IMR-90 (cell line): ENCODE measurements around the gene BCDIN3D. TPM values are rescaled to one million over a fixed set of nuclear protein-coding genes. Genes with fewer than 3 reads are reported as not detected.

Experiments used
- ATAC-seq: fragments of 200-7000 bp; cut with Tn5 transposase; 2 replicates; pipeline ENCODE4 v1.9.1; 2020; ENCODE audit warnings: low read depth, mild to moderate bottlenecking, moderate library complexity
- BruUV-seq: library from RNA; stranded (reverse); fragments of 400-500 nt; replicated peaks from 2 replicates; lab custom pipeline; 2021; lab: Mats Ljungman, UMichigan
- CTCF ChIA-PET: fragments of 300-600 bp; formaldehyde crosslinking; extraction: SDS; loops from one replicate; lab custom pipeline; 2021; ENCODE audit warnings: antibody characterized with exemption; lab: Yijun Ruan, JAX
- POLR2A ChIA-PET: fragments of 300-600 bp; sonication (Branson Sonifier 250); formaldehyde crosslinking; loops from one replicate; lab custom pipeline; 2022; ENCODE audit warnings: antibody characterized with exemption; ENCODE audit not compliant: unreplicated experiment; lab: Charles Lee
- DNase-seq: peaks from one replicate; pipeline ENCODE4 v3.0.0; 2013
- H2AFZ ChIP-seq: replicated peaks from 2 replicates; pipeline ENCODE3; 2013; ENCODE audit warnings: low read length, mild to moderate bottlenecking; ENCODE audit not compliant: poor library complexity
- H2AK5ac ChIP-seq: 2 replicates; pipeline ENCODE4 v1.6.1; 2013; ENCODE audit warnings: low read depth, low read length, inconsistent platforms
- H2AK9ac ChIP-seq: replicated peaks from 2 replicates; pipeline ENCODE3; 2013; ENCODE audit warnings: mild to moderate bottlenecking, low read depth, low read length, moderate library complexity; ENCODE audit not compliant: poor library complexity
- H2BK120ac ChIP-seq: 2 replicates; pipeline ENCODE4 v1.6.1; 2013; ENCODE audit warnings: low read depth, low read length, inconsistent platforms
- H2BK15ac ChIP-seq: 3 replicates; pipeline ENCODE4 v1.6.1; 2013; ENCODE audit warnings: low read depth, low read length, inconsistent platforms
- H2BK20ac ChIP-seq: 2 replicates; pipeline ENCODE4 v1.6.1; 2013; ENCODE audit warnings: low read depth, mild to moderate bottlenecking, inconsistent platforms, low read length, moderate library complexity
- H2BK5ac ChIP-seq: 2 replicates; pipeline ENCODE4 v1.6.1; 2013; ENCODE audit warnings: mild to moderate bottlenecking, low read depth, low read length, inconsistent platforms; ENCODE audit not compliant: poor library complexity, severe bottlenecking
- H3K14ac ChIP-seq: replicated peaks from 2 replicates; pipeline ENCODE4 v1.6.1; 2013; ENCODE audit warnings: low read depth, low read length, inconsistent platforms
- H3K18ac ChIP-seq: 2 replicates; pipeline ENCODE4 v1.6.1; 2013; ENCODE audit warnings: low read depth, low read length, control low read depth
- H3K23ac ChIP-seq: 2 replicates; pipeline ENCODE4 v1.6.1; 2013; ENCODE audit warnings: low read depth, low read length, inconsistent platforms
- H3K27ac ChIP-seq: 2 replicates; pipeline ENCODE4 v1.5.1; 2013; ENCODE audit warnings: mild to moderate bottlenecking, control low read depth, low read length; ENCODE audit not compliant: insufficient read depth
- H3K27me3 ChIP-seq: 2 replicates; pipeline ENCODE4 v1.6.1; 2013; ENCODE audit warnings: low read length; ENCODE audit not compliant: control insufficient read depth, insufficient read depth
- H3K36me3 ChIP-seq: 2 replicates; pipeline ENCODE4 v1.6.1; 2013; ENCODE audit warnings: low read length, mixed read lengths; ENCODE audit not compliant: control insufficient read depth, insufficient read depth
- H3K4ac ChIP-seq: 2 replicates; pipeline ENCODE4 v1.6.1; 2013; ENCODE audit warnings: low read depth, low read length, inconsistent platforms
- H3K4me1 ChIP-seq: 2 replicates; pipeline ENCODE4 v1.6.1; 2013; ENCODE audit warnings: low read length, mixed read lengths; ENCODE audit not compliant: control insufficient read depth, insufficient read depth
- H3K4me2 ChIP-seq: 2 replicates; pipeline ENCODE4 v1.6.1; 2013; ENCODE audit warnings: low read depth, mild to moderate bottlenecking, control low read depth, low read length, moderate library complexity
- H3K4me3 ChIP-seq: 2 replicates; pipeline ENCODE4 v1.5.1; 2013; ENCODE audit warnings: low read depth, mild to moderate bottlenecking, control low read depth, low read length, moderate library complexity; ENCODE audit not compliant: insufficient read depth
- H3K56ac ChIP-seq: 2 replicates; pipeline ENCODE4 v1.6.1; 2013; ENCODE audit warnings: low read length, inconsistent platforms; ENCODE audit not compliant: insufficient read depth; ENCODE audit errors: extremely low read depth
- H3K79me1 ChIP-seq, 2 experiments: 2 replicates each; pipeline ENCODE4 v1.6.1; 2013; ENCODE audit warnings: low read length in 2 of 2, inconsistent platforms in 1 of 2, low read depth in 1 of 2
- H3K9ac ChIP-seq: 2 replicates; pipeline ENCODE4 v1.6.1; 2013; ENCODE audit warnings: low read depth, low read length, control low read depth
- H3K9me1 ChIP-seq: 2 replicates; pipeline ENCODE4 v1.6.1; 2013; ENCODE audit warnings: low read length, inconsistent platforms; ENCODE audit not compliant: insufficient read depth
- H3K9me3 ChIP-seq: 2 replicates; pipeline ENCODE4 v1.6.1; 2013; ENCODE audit warnings: low read length; ENCODE audit not compliant: control insufficient read depth, insufficient read depth
- H4K20me1 ChIP-seq: 2 replicates; pipeline ENCODE4 v1.6.1; 2013; ENCODE audit warnings: low read length, inconsistent platforms; ENCODE audit not compliant: insufficient read depth
- H4K5ac ChIP-seq: 2 replicates; pipeline ENCODE4 v1.6.1; 2013; ENCODE audit warnings: mild to moderate bottlenecking, low read depth, low read length, control low read depth
- H4K8ac ChIP-seq, 2 experiments: 2 replicates each; pipeline ENCODE4 v1.6.1; 2013; ENCODE audit warnings: low read depth in 2 of 2, low read length in 2 of 2, control low read depth in 1 of 2, inconsistent platforms in 1 of 2
- H4K91ac ChIP-seq: 2 replicates; pipeline ENCODE4 v1.6.1; 2013; ENCODE audit warnings: low read depth, low read length, inconsistent platforms; ENCODE audit not compliant: insufficient read depth
- FOS ChIP-seq: fragments of 150-350 bp; IDR thresholded peaks from 2 replicates; pipeline ENCODE4 v1.6.1; 2016; ENCODE audit warnings: low read depth, low read length
- MXI1 ChIP-seq: IDR thresholded peaks from 2 replicates; pipeline ENCODE4 v1.6.1; 2012; ENCODE audit warnings: low read depth, mild to moderate bottlenecking, low read length, moderate library complexity, borderline replicate concordance
- SMC3 ChIP-seq: fragments of 150-350 bp; IDR thresholded peaks from 2 replicates; pipeline ENCODE4 v1.6.1; 2016; ENCODE audit warnings: low read depth, mild to moderate bottlenecking, antibody characterized with exemption, low read length, moderate library complexity
- WGBS, 2 experiments: methylation state at CpG; one replicate each; pipeline versions ENCODE4 v1.1.5 to v1.1.7; 2013; ENCODE audit warnings: missing lambda C conversion rate in 2 of 2; ENCODE audit not compliant: insufficient read length in 1 of 2; ENCODE audit errors: extremely low coverage in 2 of 2; 5-methylcytosine and 5-hydroxymethylcytosine counted together
- dilution Hi-C: fragments of 300-500 bp; cut with HindIII; formaldehyde crosslinking; loops from one replicate; pipeline ENCODE4 v1.14.3; 2018; ENCODE audit warnings: low sequenced_read_pairs; ENCODE audit not compliant: unreplicated experiment
- in situ Hi-C: fragments of 300-500 bp; cut with MboI; formaldehyde crosslinking; loops from 3 replicates; pipeline ENCODE4 v1.14.3; 2019; ENCODE audit warnings: low sequenced_read_pairs, inconsistent platforms, mixed read lengths
- intact Hi-C: fragments of 100-400 bp; cut with micrococcal nuclease; formaldehyde crosslinking; loops from 2 replicates; pipeline ENCODE4 v1.10.0; 2022
- polyA plus RNA-seq, 3 experiments: library from polyadenylated mRNA; depleted of rRNA; stranded (reverse); fragments of >200 nt; gene quantifications; 2 replicates each; pipeline ENCODE4 v1.2.3, GENCODE V29; 2012; ENCODE audit warnings: low replicate concordance in 1 of 3
- total RNA-seq: library from RNA; depleted of rRNA; stranded (reverse); fragments of >200 nt; gene quantifications from 2 replicates; pipeline ENCODE4 v1.2.3, GENCODE V29; 2012

Gene BCDIN3D
- total and polyA plus RNA-seq, 2 of the 4 experiments (the other 2 are of a cell fraction) = 2.3 TPM

DNA sequence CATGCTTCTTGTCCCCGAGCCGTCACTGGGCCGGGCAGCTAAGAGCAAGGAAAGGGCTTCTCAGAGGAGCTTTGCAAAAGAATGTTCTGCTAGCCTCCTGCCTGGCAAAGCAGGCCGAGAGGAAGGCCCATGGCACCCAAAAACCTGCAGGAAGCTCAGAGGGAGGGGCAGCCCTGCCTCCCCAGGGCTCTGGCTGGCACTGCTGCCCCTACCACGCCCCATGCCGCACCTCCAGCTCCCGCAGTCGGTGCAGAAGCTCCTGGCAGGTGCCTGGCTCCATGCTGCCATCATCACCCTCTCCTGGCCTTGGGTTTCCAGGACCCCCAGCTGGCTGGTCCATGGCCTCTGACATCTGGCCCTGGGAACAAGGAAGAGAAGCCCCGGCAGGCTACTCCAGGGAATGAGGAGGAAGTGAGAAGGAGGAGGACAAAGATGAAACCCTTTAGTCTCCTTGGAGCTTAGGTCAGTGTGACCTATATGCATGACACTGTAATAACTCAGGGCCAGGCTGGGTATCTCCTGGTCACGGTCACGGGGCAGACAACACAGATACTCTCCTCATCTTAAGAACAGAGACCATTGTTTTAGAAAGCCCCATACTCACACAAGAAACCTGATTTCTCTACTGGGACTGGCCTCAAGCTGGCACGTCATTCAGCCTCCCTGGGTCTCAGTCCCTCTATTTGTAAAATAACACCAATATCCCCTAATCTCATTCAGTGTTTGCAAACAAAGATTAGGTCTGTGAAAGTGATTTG lies 39.0 kb downstream of the BCDIN3D start:
- BruUV-seq = no TSS peak

More for the DNA sequence above, 39.0 kb downstream of the BCDIN3D start:
- TF ChIP-seq MXI1 (no peak), SMC3 (no peak), FOS (no peak)
- Histone ChIP-seq H2AK5ac (no peak overlapping the region), H3K18ac (no peak overlapping the region), H3K36me3 (peaks cover 68% of the 10 kb centered on the region), H2BK5ac (no peak overlapping the region), H3K27me3 (no peaks in the 10 kb centered on the region), H3K4me3 (no peak overlapping the region), H3K9me1 (no peaks in the 10 kb centered on the region; the same call in 1 of the 2 replicates), H3K23ac (no peak overlapping the region), H4K91ac (no peak overlapping the region), H2BK120ac (no peak overlapping the region), H3K9me3 (no peaks in the 10 kb centered on the region), H3K14ac (no peak overlapping the region), H4K5ac (no peak overlapping the region), H4K8ac (no peak overlapping the region), H3K4me1 (peaks cover 5% of the 10 kb centered on the region), H4K20me1 (peaks cover 46% of the 10 kb centered on the region), H3K9ac (no peak overlapping the region), H2AK9ac (no peak overlapping the region), H2AFZ (no peak overlapping the region), H3K56ac (no peak overlapping the region), H3K27ac (no peak overlapping the region), H3K4ac (no peak overlapping the region), H2BK20ac (no peak overlapping the region), H2BK15ac (no peak overlapping the region), H3K79me1 (peaks cover 14 to 45% of the 10 kb centered on the region in 2 experiments), H3K4me2 (no peak overlapping the region)
- ATAC-seq = no peak
- CTCF ChIA-PET = no interaction called here
- intact Hi-C loops = no loop called here
- POLR2A ChIA-PET = no interaction called here
- in situ Hi-C loops = no loop called here
- dilution Hi-C loops = no loop called here
- 100% methylated on average over 4 of the region's 12 CpGs; no CpG with 5 or more reads in 1 of the 2 experiments for WGBS, 2 experiments
- no peak for DNase-seq
